Right atrium auricular region (tissue), 2 donors: ENCODE measurements around the gene CRIP2. TPM values are rescaled to one million over a fixed set of nuclear protein-coding genes. Genes with fewer than 3 reads are reported as not detected.

ENCODE experiments used
- DNase-seq: peaks from one replicate; pipeline ENCODE4 v3.0.0-alpha.2; 2019; ENCODE audit warnings: low spot score
- H3K27ac ChIP-seq, 2 donors: fragments of 200-600 bp; sonication (generic); 1 replicate in 1 of 2; 2 replicates in 1 of 2; pipeline ENCODE4 v1.5.1; 2016 to 2019
- H3K27me3 ChIP-seq, 2 donors: fragments of 200-600 bp; sonication (generic); one replicate each; pipeline versions ENCODE4 v1.5.1 to v1.6.0; 2017 to 2019
- H3K36me3 ChIP-seq: fragments of 200-600 bp; sonication (generic); one replicate; pipeline ENCODE4 v1.5.1; 2016
- H3K4me1 ChIP-seq, 2 donors: fragments of 200-600 bp; sonication (generic); one replicate each; pipeline versions ENCODE4 v1.5.1 to v1.6.0; 2017 to 2019
- H3K4me3 ChIP-seq, 2 donors: fragments of 200-600 bp; sonication (generic); 1 replicate in 1 of 2; 2 replicates in 1 of 2; pipeline ENCODE4 v1.5.1; 2017 to 2019; ENCODE audit warnings: mild to moderate bottlenecking in 1 of 2, moderate library complexity in 1 of 2
- H3K9me3 ChIP-seq, 2 donors: fragments of 200-600 bp; sonication (generic); one replicate each; pipeline ENCODE4 v1.5.1; 2019
- total RNA-seq, 2 donors: library from RNA; depleted of rRNA; stranded (reverse); fragments of >200 nt; gene quantifications; one replicate each; pipeline ENCODE4 v1.1.0, GENCODE V29; 2016
- TF ChIP-seq, protein P1 (sequence below), 2 donors: fragments of 200-600 bp; sonication (generic); IDR thresholded peaks; one replicate each; pipeline ENCODE4 v1.5.1; 2019; ENCODE audit warnings: antibody characterized with exemption in 2 of 2

CRIP2 gene
- total RNA-seq, 2 donors from 2014 or later = 831 to 1,272 TPM

DNA sequence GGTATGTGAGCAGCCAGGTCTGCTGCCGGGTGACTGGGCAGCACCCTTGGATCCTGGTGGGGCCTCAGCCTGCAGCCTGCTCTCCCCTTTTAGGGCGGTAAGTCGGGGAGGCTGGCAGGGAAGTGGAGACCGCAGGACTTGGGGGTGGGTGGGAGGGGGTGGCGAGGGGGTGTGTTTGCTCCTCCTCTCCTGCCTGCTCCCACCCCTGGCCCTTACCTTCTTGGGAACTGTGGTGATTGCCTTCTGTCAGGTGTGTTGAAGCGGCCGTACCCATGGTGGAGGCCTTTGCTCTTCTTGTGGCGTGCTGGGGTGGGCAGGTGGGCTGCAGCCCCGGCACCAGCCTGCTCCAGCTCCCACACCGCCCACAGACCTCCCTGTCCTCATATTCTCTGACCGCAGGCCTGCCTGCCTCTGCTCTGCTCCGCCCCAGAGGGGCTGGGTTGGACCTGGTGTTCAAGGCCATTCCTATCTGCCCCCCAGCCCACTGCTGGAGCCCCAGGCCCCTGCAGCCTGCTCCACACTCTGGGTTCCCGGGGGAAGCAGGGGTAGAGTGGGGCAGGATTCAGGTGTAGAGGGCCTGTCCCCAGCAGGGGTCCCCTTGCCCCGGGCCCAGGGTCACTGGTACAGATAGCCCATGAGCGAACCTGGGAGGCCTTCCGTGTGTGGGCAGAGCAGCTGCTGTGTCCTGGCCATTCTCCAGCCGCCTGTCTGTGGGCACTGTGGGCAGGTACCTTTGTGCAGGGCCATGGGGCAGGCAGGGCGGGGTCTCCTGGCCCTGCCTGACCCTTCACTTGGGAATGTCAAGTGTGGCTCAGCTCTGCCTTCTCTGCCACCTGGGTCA is 21.6 kb downstream of the CRIP2 start:
- no peaks in the 10 kb centered on the region for H3K27me3 ChIP-seq
- no peaks in the 10 kb centered on the region for H3K36me3 ChIP-seq
- no peak overlapping the region for H3K27ac ChIP-seq
- no peaks in the 10 kb centered on the region for H3K9me3 ChIP-seq
- TF ChIP-seq, protein P1, sequence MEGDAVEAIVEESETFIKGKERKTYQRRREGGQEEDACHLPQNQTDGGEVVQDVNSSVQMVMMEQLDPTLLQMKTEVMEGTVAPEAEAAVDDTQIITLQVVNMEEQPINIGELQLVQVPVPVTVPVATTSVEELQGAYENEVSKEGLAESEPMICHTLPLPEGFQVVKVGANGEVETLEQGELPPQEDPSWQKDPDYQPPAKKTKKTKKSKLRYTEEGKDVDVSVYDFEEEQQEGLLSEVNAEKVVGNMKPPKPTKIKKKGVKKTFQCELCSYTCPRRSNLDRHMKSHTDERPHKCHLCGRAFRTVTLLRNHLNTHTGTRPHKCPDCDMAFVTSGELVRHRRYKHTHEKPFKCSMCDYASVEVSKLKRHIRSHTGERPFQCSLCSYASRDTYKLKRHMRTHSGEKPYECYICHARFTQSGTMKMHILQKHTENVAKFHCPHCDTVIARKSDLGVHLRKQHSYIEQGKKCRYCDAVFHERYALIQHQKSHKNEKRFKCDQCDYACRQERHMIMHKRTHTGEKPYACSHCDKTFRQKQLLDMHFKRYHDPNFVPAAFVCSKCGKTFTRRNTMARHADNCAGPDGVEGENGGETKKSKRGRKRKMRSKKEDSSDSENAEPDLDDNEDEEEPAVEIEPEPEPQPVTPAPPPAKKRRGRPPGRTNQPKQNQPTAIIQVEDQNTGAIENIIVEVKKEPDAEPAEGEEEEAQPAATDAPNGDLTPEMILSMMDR (IDR thresholded peaks at IDR 0.05) = no peak
- no peak overlapping the region for H3K4me3 ChIP-seq
- no peak for DNase-seq
- H3K4me1 ChIP-seq = peaks cover 0 to 11% of the 10 kb centered on the region in 2 donors

DNA sequence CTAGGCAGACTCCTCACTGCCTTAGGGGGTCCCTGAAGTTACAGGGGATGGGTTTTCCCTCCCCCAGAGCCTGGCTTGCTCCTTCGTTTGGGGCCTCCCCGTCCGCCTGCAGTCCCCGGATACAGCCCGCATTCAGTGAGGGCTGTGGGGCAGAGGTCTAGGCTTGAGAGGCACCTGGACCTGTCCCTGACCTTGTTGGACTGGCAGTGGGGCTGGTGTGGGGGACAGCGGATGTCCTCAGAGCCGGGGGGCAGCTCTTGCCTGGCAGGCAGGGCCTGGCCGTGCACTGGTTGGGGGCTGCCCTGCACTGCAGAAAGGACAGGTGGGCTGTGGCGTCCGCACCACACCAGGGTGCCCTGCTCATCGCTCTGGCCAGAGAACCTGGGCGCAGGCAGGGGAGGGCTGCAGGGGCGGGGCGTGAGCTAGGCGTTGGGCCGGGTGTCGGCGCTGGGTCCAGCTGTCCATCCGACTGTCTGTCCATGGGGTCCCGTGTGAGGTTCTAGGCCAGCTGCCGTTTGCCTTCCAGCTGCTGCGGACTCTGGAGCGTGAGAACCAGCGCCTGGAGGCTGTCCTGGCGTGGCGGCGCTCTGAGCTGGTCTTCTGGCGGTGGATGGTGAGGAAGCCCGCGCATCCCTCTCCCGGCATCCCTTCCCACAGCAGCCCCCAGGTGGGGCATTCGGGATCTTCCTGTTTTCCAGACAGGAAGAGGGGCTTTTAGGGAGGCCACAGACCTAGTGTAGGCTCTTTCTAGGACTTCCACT is 22.4 kb downstream of the CRIP2 start:
- TF ChIP-seq, protein P1 (IDR thresholded peaks at IDR 0.05) = no peak
- Histone ChIP-seq H3K4me1 (peaks cover 0 to 4% of the 10 kb centered on the region in 2 donors), H3K36me3 (no peaks in the 10 kb centered on the region), H3K4me3 (no peak overlapping the region), H3K27ac (no peak overlapping the region), H3K9me3 (no peaks in the 10 kb centered on the region), H3K27me3 (no peaks in the 10 kb centered on the region)
- DNase-seq = no peak

DNA sequence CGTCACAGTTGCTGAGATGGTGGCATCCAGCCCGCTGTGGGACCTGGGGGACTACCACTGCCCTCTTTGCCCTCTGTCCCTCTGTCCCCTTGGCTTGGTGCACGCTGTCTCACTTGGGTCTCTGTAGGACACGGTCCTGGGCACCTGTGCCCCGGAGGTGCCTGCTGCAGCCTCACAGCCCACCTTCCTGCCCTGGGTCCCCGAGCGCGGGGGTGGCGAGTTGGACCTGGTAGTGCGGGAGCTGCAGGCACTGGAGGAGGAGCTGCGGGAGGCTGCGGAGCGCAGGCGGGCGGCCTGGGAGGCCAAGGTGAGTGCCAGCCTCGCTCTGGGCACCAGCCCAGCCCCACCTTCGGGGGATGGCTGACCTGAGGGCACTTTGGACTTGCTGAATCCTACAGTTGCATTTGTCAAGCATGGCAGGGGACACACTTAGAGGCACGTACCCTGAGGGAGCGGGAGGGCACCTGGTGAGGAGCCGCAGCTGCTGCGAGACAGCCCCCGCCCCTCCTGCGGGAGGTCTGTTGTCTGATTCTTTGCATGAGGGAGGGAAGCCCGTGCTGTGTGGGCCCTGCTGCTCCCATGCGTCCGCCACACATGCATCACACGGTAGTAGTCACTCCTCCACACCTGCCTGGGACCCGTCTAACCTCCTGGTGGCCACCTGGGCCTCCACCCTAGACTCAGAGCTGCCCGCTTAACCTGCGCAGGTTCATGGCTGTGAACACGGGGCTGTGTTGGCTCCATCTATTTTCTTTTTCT is 23.2 kb downstream of the CRIP2 start:
- H3K27ac ChIP-seq = no peak overlapping the region
- no peaks in the 10 kb centered on the region for H3K36me3 ChIP-seq
- H3K27me3 ChIP-seq = no peaks in the 10 kb centered on the region
- no peak overlapping the region for H3K4me3 ChIP-seq
- no peak for DNase-seq
- TF ChIP-seq, protein P1 (IDR thresholded peaks at IDR 0.05) = no peak
- no peaks in the 10 kb centered on the region for H3K9me3 ChIP-seq
- no peaks in the 10 kb centered on the region for H3K4me1 ChIP-seq

DNA sequence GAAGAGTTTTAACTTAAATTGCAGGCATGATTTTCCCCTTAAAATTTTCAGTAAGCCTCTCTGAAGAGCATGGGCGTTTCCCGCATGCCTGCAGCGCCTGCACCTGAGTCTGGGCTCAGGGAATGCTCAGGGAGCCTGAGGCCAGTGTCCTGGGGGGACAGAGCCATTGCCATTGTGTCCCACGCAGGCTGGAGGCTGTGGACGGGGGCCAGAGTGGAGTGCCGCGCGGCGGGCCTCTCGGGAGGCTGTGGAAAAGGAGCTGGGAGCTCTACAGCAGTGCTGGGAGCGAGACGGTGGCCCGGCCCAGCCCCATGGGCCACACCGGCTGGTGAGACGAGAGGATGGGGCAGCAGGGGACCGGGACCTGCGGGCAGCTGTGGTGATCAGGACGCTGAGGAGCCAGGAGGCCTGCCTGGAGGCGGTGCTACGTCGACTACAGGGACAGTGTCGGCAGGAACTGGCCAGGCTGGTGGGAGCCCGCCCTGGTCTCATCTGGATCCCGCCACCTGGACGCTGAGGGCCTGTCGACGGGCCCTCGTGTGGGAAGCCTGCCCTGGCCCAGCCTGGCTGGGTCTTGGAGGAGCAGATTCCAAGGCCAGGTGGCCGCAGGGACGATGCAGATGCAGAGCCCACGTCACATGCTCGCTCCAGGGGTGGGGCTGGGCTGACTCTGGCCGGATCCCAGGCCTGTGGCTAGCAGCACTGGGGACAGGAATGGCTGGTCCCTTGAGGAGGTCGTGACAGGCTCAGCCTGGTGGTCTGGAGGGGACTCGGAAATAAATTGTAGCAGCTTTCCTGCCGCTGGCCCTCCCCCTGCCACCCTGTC is 24.0 kb downstream of the CRIP2 start:
- TF ChIP-seq, protein P1 (IDR thresholded peaks at IDR 0.05) = no peak
- Histone ChIP-seq H3K27me3 (no peaks in the 10 kb centered on the region), H3K4me1 (no peaks in the 10 kb centered on the region), H3K36me3 (no peaks in the 10 kb centered on the region), H3K9me3 (no peaks in the 10 kb centered on the region), H3K4me3 (no peak overlapping the region), H3K27ac (no peak overlapping the region)
- DNase-seq = no peak
